ENCODE measurements around the gene ADAMTSL2.

GRCh38 chr9:133520121-133520835 is 14.2 kb upstream of the ADAMTSL2 start:
- TF ChIP-seq, protein P1, sequence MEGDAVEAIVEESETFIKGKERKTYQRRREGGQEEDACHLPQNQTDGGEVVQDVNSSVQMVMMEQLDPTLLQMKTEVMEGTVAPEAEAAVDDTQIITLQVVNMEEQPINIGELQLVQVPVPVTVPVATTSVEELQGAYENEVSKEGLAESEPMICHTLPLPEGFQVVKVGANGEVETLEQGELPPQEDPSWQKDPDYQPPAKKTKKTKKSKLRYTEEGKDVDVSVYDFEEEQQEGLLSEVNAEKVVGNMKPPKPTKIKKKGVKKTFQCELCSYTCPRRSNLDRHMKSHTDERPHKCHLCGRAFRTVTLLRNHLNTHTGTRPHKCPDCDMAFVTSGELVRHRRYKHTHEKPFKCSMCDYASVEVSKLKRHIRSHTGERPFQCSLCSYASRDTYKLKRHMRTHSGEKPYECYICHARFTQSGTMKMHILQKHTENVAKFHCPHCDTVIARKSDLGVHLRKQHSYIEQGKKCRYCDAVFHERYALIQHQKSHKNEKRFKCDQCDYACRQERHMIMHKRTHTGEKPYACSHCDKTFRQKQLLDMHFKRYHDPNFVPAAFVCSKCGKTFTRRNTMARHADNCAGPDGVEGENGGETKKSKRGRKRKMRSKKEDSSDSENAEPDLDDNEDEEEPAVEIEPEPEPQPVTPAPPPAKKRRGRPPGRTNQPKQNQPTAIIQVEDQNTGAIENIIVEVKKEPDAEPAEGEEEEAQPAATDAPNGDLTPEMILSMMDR (IDR thresholded peaks at IDR 0.05): no peak
- TF ChIP-seq POLR2A (IDR thresholded peaks at IDR 0.05): no peak

Measured in vagina (tissue), 2 donors.